Activated naive CD4-positive, alpha-beta T cell treated with anti-CD3 and anti-CD28 coated beads, Interleukin-2, amount 50 U/mL, for 16 hours (primary cell): ENCODE results near the gene NDE1.
A peak's percentile ranks its signal among the peaks of the same experiment; 100 is the strongest.
"Not testable (repeated sequence)": the region's sequence is repeated elsewhere in the genome, so short reads cannot be mapped to it uniquely, and the experiment has no call there.

Experiments
- DNase-seq: peaks from one replicate; pipeline ENCODE4 v3.0.0-alpha.2; 2020

NDE1 gene

DNA sequence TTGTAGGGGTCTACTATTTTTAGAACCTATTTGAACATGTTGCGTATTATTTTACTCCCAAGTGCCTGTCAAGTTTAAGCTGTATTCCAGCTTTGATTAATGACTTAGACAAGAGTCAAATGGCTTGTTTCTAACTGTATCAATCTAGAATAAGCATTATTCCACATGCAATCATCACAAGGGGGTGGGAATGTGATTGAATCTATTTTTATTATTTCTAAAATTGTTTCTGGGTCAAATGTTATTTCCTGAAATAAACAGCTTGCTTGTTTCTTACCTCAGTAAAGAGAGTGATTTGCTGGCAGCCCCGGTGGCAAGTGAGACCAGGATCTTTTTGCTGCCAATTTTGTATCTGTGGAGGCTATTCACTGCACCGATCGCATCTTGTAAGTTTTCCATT is 28.6 kb upstream of the NDE1 start:
- DNase-seq = no peak

- DNase-seq = no peak
Measured at GRCh38 chr16:15621889-15622288, 28.2 kb upstream of the NDE1 start.

GRCh38 chr16:15631730-15632409 is 18.2 kb upstream of the NDE1 start:
- DNase-seq = no peak

DNA sequence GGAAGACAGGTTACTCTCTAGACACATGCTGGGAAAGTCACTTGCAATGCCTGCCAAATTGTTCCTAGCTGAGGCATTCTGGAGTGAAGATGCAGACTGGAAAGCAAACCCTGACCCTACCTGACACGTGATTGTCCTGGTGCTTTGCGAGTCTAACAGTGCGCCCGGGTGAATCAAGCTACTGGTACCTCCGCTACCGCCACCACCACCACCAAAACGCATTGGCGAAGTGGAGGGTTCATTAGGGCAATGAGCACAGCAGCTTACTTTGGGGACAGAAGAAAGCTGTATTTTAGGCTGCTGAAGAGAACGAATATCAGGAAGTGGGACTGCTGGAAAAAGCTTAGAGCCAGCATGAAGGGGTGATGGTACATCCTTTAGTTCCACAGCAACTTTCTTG is 14.1 kb upstream of the NDE1 start:
- DNase-seq = no peak

DNA sequence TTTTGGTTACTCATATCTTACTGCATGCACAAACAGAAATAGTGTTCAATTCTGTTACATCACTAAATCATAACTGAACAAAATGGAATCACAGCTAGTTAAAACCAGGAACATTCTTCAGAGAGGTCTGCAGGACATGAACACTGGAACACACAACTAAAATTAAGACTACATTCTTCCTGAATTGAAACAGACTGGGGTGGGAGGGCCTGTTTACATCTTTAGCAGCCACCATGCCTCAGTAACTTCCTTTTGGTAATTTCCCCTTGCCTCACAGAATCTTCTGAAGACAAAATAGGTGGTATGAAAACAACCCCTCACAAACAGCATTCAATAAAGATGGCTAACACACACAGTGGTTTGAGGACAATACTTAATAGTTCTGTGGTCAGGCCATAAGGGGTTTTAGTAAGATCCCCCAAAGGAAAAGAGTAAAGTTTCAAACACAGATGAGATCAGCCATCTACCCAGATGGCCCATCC is 13.6 kb upstream of the NDE1 start:
- DNase-seq = no peak

DNA sequence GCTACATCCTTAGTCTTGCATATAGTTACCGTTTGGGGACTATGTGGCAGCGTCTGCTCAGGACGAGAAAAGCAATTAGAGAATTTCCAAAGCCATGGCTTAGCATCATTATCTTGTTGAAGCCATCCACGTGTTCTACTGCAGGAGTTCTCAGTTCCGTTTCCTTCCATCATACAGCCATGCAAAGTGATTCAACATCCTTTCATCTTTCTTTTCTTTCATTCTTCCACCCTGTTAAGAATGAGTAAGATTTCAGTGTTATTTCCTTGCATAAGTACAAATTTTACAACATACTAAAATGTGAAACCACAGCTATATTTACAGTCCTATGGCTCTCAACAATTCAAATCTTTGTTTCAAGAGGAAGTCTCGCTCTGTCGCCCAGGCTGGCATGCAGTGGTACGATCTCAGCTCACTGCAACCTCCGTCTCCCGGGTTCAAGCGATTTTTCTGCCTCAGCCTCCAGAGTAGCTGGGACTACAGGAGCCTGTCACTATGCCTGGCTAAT is 10.9 kb upstream of the NDE1 start:
- DNase-seq = peak; percentile 44

GRCh38 chr16:15640966-15641365 is 9.1 kb upstream of the NDE1 start:
- DNase-seq = no peak

GRCh38 chr16:15641753-15642556 is 8.1 kb upstream of the NDE1 start:
- DNase-seq = no peak

DNA sequence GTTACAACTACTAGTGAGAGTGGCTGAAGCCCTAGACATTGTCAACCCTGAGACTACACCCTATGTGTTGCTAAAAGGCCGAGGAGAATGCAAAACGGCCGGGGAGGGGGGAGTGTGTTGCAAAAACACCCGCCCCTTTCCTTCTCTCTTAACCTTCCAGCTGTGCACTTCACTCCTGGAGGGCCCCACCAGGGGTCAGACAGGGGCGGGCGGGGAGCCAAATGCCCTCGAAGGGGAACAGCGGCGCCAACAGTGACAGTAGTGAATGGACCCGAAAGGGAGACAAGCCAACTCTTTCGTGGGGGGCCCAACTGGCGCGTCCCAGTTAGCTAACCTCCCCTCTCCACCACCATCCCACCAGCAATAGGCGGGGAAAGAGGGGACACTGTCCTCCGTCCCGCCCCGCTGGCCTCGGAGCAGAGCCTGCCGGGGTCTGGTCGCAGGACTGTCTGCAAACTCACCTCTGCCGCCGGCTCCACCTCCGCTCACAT is 7.4 kb upstream of the NDE1 start:
- peak; percentile 75 for DNase-seq

DNA sequence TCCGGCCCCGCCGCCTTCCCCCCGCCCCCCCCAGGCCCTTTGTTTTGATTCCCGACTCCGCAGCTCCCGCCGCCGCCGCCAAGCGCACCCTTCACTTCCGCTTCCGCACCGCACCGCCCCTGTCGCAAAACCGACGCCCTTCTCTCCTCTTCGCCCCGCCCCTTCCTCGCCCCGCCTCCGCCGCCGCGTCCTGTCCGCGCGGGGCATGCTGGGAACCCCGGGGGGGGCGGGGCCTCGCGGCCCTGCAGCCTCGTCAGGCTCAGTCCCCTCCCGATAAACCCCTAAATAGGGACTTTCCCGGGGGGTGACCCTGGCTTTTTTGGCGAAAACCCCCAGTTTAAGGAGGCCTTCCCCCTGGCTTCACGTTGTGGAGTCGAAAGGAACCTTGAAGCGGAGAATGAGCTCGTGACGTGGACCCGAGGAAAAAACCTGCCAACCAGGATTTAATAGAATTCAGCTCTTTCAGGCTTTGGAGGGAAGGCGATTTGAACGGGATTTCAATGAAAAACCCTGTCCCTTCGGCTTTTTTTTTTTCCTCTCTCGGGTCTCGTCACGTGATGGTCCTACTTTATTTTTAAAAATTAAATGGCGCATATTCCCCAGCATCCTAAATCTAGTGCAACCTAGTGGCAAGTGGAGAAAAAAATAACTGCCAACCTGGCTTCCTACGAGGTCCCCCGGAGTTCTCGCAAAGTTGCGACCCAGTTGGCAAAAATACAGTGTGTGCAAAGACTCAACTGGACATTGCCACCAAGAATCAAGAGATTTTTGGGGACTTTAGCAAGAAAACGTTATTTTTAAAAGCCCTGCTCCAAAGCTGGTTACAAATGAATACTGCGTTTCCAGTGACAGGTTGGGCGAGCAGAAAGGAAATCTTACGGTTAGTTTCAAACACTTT is 6.7 kb upstream of the NDE1 start, which contains the start of gene MARF1:
TSS of gene MARF1 (minus strand) at position 107 of the 898 bp plus-strand sequence. CDS start 3,921 bp downstream, outside the sequence.
- peak; percentile 100 for DNase-seq

DNA sequence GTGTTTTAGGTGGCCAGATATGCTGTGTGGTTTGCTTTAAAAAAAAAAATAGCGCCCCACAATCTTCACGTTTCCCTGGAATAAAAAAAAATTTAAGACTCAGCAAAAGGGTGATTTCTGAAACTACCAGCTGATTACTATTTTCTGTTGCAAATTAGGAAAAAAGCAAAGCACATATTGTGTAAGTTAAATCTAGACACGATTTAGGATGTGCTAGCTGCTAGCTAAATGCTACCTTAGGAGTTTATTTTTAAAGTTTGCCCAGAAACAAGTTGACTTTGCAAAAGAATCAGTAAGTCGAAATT is 6.1 kb upstream of the NDE1 start:
- no peak for DNase-seq

DNA sequence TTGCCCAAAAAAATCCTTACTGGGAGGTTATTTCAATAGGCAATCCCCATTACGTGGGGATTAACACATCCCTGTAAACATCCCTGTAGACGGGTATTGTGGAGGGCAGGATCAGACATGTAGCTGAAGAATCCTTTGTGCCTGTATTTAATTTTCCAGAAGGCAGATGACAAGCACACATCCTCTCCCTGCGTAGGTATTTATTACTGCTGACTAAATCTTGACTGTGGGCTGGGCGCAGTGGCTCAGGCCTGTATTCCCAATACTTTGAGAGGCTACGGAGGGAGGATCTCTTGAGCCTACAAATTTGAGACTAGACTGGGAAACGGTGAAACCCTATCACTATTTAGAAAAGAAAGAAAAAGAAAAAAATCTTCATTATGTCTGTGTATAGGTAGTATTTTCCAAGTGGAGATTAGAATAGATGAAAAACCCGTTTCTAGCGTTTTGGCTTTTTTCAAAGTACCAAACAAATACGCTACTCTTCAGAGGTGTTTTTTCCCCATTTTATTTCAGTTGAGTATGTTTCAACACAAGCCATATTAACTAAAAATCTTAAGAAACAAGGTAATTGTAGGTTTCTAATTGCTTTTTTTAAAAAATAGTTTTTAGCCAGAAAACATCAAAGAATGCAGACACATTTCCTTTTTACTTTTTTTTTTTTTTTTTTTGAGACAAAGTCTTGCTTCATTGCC is 5.6 kb upstream of the NDE1 start:
- no peak for DNase-seq

DNA sequence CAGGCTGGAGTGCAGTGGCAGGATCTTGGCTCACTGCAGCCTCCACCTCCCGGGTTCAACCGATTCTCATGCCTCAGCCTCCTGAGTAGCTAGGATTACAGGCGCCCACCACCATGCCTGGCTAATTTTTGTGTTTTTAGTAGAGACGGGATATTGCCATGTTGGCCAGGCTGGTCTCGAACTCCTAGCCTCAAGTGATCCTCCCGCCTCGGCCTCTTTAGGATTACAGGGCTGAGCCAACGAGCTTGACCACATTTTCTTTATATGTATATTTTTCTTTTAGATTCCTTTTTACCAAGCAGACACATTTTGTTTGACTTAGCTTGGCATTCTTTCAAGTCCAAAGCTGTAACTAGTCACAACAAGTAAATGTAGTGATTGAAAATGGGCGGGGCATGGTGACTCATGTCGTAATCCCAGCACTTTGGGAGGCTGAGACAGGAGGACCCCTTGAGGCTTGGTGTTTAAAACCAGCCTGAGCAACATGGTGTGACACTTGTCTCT is 5.0 kb upstream of the NDE1 start:
- DNase-seq = peak; percentile 45

DNA sequence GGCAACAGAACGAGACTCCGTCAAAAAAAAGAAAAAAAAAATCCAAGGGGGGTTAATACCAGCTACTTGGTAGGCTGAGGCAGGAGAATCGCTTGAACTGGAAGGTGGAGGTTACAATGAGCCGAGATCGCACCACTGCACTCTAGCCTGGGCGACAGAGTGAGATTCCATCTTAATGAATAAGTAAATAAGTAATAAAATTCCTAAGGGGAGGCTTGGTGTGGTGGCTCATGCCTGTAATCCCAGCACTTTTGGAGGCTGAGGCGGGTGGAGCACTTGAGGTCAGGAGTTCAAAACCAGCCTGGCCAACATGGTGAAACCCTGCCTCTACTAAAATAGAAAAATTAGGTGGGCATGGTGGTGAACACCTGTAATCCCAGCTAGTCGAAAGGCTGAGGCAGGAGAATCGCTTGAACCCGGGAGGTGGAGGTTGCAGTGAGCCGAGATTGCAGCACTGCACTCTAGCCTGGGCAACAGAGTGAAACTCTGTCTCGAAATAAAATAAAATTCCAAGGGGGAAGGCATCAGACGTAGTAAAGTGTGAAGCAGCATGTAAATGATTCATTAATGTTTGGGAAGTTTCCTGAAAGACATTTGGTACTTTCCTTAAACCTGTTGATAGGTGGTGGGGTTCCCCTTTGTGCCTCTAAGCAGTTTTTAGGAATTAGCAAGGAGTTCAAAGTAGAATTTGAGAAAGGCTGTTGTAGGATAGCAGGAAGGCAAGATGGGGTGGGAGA is 3.3 kb upstream of the NDE1 start:
- DNase-seq = not testable (repeated sequence)

GRCh38 chr16:15647294-15648014 is 2.6 kb upstream of the NDE1 start:
- DNase-seq = no peak

DNA sequence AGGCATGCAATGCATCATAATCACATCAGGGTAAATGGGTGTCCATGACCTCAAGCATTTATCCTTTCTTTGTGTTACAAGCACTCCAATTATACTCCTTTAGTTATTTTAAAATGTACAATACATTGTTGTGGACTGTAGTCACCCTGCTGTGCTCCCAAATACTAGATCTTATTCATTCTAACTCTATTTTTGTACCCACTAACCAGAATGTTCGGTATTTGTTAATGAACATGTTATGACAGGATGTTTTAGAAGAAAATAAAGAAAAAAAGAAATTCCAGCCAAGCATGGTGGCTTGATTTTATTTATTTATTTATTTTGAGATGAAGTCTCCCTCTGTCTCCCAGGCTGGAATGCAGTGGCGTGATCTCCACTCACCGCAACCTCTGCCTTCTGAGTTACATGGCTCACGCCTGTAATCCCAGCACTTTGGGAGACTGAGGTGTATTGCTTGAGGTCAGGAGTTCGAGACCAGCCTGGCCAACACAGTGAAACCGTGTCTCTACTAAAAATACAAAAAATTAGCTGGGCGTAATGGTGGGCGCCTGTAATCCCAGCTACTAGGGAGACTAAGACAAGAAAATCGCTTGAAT is 1.8 kb upstream of the NDE1 start:
- no peak for DNase-seq

- not testable (repeated sequence) for DNase-seq
Measured at GRCh38 chr16:15649311-15649710, 734 bp upstream of the NDE1 start.

DNA sequence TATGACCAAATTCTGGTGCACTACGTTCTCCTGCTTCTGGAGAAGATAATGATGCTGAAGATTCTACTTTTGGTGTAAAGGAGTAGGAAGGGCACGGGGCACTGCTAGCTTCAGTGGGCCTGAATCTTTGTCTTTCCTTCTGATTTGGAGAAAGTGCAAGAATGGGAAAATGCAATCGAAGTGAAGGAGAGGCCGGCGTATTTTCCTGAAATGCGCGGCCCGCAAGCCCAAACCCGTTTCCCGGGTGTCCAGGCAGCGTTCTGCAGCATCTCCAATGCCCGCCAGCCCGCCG is 372 bp upstream of the NDE1 start:
- DNase-seq = no peak

- peak; percentile 48 for DNase-seq
Measured at GRCh38 chr16:15650698-15651171, 690 bp downstream of the NDE1 start.

DNA sequence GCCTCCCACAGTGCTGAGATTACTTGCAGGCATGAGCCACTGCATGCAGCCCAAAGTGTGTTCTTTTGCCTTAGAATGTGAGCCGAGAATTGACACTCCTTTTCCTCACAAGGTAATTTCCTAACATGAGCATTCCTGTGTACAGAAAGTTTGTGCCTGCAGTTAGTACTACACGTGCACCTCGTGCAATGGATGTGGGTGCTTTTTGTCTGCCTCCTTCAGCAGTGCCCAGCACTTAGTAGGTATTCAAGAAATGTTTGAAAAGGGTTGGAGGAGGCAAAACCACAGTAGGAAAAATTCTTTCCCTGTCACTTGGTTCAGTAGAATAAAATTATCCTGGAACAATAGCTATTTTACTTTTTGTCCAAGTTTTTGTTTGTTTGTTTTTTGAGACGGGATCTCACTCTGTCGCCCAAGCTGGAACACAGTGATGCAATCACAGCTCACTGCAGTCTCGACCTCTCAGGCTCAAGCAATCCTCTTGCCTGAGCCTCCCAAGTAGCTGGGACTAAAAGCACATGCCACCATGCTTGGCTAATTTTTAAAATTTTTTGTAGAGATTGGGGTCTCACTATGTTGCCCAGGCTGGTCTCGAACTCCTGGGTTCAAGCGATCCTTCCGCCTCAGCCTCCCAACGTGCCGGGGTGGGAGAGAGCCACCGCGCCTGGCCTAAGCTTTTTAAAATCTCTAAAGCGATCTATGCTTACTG is 2.4 kb downstream of the NDE1 start:
- no peak for DNase-seq
